ENCODE results near the gene VARS2.

DNA sequence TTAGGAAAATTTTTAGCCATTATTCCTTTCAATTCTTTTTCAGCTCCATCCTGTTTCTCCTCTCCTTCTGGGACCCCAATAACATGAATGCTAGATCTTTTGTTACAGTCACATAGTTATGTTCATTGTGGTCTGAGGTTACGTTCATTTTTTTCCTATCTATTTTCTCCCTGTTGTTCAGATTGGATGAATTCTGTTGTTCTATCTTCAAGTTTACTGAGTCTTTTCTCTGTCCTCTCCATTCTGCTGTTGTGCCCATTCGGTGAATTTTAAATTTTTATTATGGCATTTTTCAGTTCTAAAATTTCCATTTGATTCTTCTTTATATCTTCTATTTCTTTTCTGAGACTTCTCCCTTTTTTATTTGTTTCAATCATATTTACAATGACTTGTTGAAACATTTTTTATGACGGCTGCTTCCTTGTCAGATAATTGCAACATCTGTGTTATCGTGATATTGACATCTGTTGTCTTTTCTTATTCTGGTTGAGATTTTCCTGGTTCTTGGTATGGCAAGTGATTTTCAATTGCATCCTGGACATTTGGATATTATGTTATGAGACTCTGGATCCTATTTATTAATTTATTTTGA, 42.4 kb upstream of the VARS2 start:
- TF ChIP-seq, protein P1, sequence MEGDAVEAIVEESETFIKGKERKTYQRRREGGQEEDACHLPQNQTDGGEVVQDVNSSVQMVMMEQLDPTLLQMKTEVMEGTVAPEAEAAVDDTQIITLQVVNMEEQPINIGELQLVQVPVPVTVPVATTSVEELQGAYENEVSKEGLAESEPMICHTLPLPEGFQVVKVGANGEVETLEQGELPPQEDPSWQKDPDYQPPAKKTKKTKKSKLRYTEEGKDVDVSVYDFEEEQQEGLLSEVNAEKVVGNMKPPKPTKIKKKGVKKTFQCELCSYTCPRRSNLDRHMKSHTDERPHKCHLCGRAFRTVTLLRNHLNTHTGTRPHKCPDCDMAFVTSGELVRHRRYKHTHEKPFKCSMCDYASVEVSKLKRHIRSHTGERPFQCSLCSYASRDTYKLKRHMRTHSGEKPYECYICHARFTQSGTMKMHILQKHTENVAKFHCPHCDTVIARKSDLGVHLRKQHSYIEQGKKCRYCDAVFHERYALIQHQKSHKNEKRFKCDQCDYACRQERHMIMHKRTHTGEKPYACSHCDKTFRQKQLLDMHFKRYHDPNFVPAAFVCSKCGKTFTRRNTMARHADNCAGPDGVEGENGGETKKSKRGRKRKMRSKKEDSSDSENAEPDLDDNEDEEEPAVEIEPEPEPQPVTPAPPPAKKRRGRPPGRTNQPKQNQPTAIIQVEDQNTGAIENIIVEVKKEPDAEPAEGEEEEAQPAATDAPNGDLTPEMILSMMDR (IDR thresholded peaks at IDR 0.05) = no peak
- TF ChIP-seq POLR2A (IDR thresholded peaks at IDR 0.05) = no peak

Data from sigmoid colon (tissue), 3 donors.